ENCODE data around the gene CENPW. TPM values are rescaled to one million over a fixed set of nuclear protein-coding genes. Genes with fewer than 3 reads are reported as not detected.
A peak's percentile ranks its signal among the peaks of the same experiment; 100 is the strongest.

The CENPW gene
- total and polyA plus RNA-seq, 8 donors = 0.93 to 2.9 (median 1.9) TPM

GRCh38 chr6:126377594-126378153 lies 37.8 kb downstream of the CENPW start:
- Histone ChIP-seq H3K36me3 (no peaks in the 10 kb centered on the region), H3K4me3 (no peak overlapping the region), H3K9me3 (no peaks in the 10 kb centered on the region), H3K27me3 (no peaks in the 10 kb centered on the region), H3K27ac (no peak overlapping the region), H3K4me1 (no peaks in the 10 kb centered on the region)
- no peak for DNase-seq
- no peak for TF ChIP-seq CTCF (IDR thresholded peaks at IDR 0.05)
- FAIRE-seq = no peak
- ATAC-seq = no peak
- WGBS, 2 donors = 90 to 91% methylated on average over 2 of the region's 2 CpGs
- intact Hi-C loops (cut with DNase I) = no loop called here

GRCh38 chr6:126380072-126380583 lies 40.2 kb downstream of the CENPW start:
- Histone ChIP-seq H3K36me3 (no peaks in the 10 kb centered on the region), H3K27ac (no peak overlapping the region), H3K9me3 (no peaks in the 10 kb centered on the region), H3K4me3 (no peak overlapping the region), H3K27me3 (no peaks in the 10 kb centered on the region), H3K4me1 (no peaks in the 10 kb centered on the region)
- 19 to 21% methylated on average over 1 of the region's 1 CpG for WGBS, 2 donors
- TF ChIP-seq CTCF (IDR thresholded peaks at IDR 0.05) = no peak
- intact Hi-C loops (cut with DNase I) = no loop called here
- no peak for FAIRE-seq
- peak in 1 of 4 donors; percentile 25 for ATAC-seq
- DNase-seq = no peak

- Histone ChIP-seq H3K9me3 (no peaks in the 10 kb centered on the region), H3K4me1 (no peaks in the 10 kb centered on the region), H3K27ac (no peak overlapping the region), H3K4me3 (no peak overlapping the region), H3K27me3 (no peaks in the 10 kb centered on the region), H3K36me3 (no peaks in the 10 kb centered on the region)
- 87 to 91% methylated on average over 5 of the region's 5 CpGs for WGBS, 2 donors
- DNase-seq (peak in 1 of 6 donors; percentile 18), FAIRE-seq (no peak), ATAC-seq (no peak)
- no peak for TF ChIP-seq CTCF (IDR thresholded peaks at IDR 0.05)
- intact Hi-C loops (cut with DNase I) = no loop called here
Measured at GRCh38 chr6:126381498-126381897, 41.6 kb downstream of the CENPW start.

- Histone ChIP-seq H3K27me3 (no peaks in the 10 kb centered on the region), H3K4me1 (no peaks in the 10 kb centered on the region), H3K9me3 (no peaks in the 10 kb centered on the region), H3K4me3 (no peak overlapping the region), H3K27ac (no peak overlapping the region), H3K36me3 (no peaks in the 10 kb centered on the region)
- DNase-seq = no peak
- ATAC-seq = no peak
- FAIRE-seq = no peak
- no peak for TF ChIP-seq CTCF (IDR thresholded peaks at IDR 0.05)
- intact Hi-C loops (cut with DNase I) = no loop called here
Measured at GRCh38 chr6:126383203-126383602, 43.3 kb downstream of the CENPW start.

GRCh38 chr6:126385536-126385935 lies 45.6 kb downstream of the CENPW start:
- H3K4me1 ChIP-seq = no peaks in the 10 kb centered on the region
- DNase-seq (no peak), ATAC-seq (no peak), FAIRE-seq (no peak)
- no peaks in the 10 kb centered on the region for H3K36me3 ChIP-seq
- no peaks in the 10 kb centered on the region for H3K9me3 ChIP-seq
- no peak overlapping the region for H3K4me3 ChIP-seq
- TF ChIP-seq CTCF (IDR thresholded peaks at IDR 0.05) = no peak
- H3K27me3 ChIP-seq = no peaks in the 10 kb centered on the region
- intact Hi-C loops (cut with DNase I) = no loop called here
- whole genome bisulfite sequencing, 2 donors = 90 to 91% methylated on average over 1 of the region's 1 CpG
- no peak overlapping the region for H3K27ac ChIP-seq

Measured in pancreas (tissue), 10 donors.